ENCODE measurements around the gene CCSER1. TPM values are rescaled to one million over a fixed set of nuclear protein-coding genes. Genes with fewer than 3 reads are reported as not detected.

The CCSER1 gene
- total and polyA plus RNA-seq, 4 donors = 0.18 to 2.3 (median 1.2) TPM

- WGBS = 79% methylated on average over 5 of the region's 5 CpGs
- DNase-seq (ENCODE audit: low spot score) = no peak
- Histone ChIP-seq H3K36me3 (ENCODE audit: control insufficient read depth in 4 of 4, insufficient read depth in 3 of 4, low read depth in 1 of 4, low read length in 3 of 4) (no peaks in the 10 kb centered on the region), H3K9me3 (ENCODE audit: control insufficient read depth in 4 of 4, low read length in 3 of 4) (no peaks in the 10 kb centered on the region), H3K27ac (ENCODE audit: low read depth in 1 of 2, low read length in 2 of 2) (no peak overlapping the region), H3K4me1 (ENCODE audit: control insufficient read depth in 4 of 4, insufficient read depth in 4 of 4, low read length in 3 of 4) (no peaks in the 10 kb centered on the region), H3K27me3 (ENCODE audit: control insufficient read depth in 4 of 4, insufficient read depth in 4 of 4, low read length in 3 of 4) (peaks cover 0 to 7% (median 0%) of the 10 kb centered on the region in 4 donors), H3K4me3 (ENCODE audit: low read depth in 1 of 3, low read length in 3 of 3) (no peak overlapping the region), H3K9ac (ENCODE audit: low read depth in 1 of 2, low read length in 2 of 2) (no peak overlapping the region)
- no peak for TF ChIP-seq JUND (IDR thresholded peaks at IDR 0.05)
Measured at GRCh38 chr4:91611782-91612181, 1484.6 kb downstream of the CCSER1 start.

GRCh38 chr4:91620952-91621351 is 1493.8 kb downstream of the CCSER1 start:
- DNase-seq (ENCODE audit: low spot score) = no peak
- H3K9ac ChIP-seq (ENCODE audit: low read depth in 1 of 2, low read length in 2 of 2) = no peak overlapping the region
- 79% methylated on average over 1 of the region's 1 CpG for WGBS
- H3K4me1 ChIP-seq (ENCODE audit: control insufficient read depth in 4 of 4, insufficient read depth in 4 of 4, low read length in 3 of 4) = no peaks in the 10 kb centered on the region
- no peak overlapping the region for H3K27ac ChIP-seq (ENCODE audit: low read depth in 1 of 2, low read length in 2 of 2)
- H3K9me3 ChIP-seq (ENCODE audit: control insufficient read depth in 4 of 4, low read length in 3 of 4) = no peaks in the 10 kb centered on the region
- H3K36me3 ChIP-seq (ENCODE audit: control insufficient read depth in 4 of 4, insufficient read depth in 3 of 4, low read depth in 1 of 4, low read length in 3 of 4) = no peaks in the 10 kb centered on the region
- no peaks in the 10 kb centered on the region for H3K27me3 ChIP-seq (ENCODE audit: control insufficient read depth in 4 of 4, insufficient read depth in 4 of 4, low read length in 3 of 4)
- H3K4me3 ChIP-seq (ENCODE audit: low read depth in 1 of 3, low read length in 3 of 3) = no peak overlapping the region
- TF ChIP-seq YY1 (IDR thresholded peaks at IDR 0.05) (no peak), ATF3 (IDR thresholded peaks at IDR 0.05) (no peak), GABPA (IDR thresholded peaks at IDR 0.05 in 1 of 2, conservative IDR thresholded peaks at IDR 0.05 in 1 of 2) (no peak), RXRA (IDR thresholded peaks at IDR 0.05) (no peak), CTCF (IDR thresholded peaks at IDR 0.05; ENCODE audit: low read depth, low read length, missing input control) (no peak), NR2F2 (IDR thresholded peaks at IDR 0.05) (no peak), SP1 (IDR thresholded peaks at IDR 0.05) (no peak), FOXA1 (IDR thresholded peaks at IDR 0.05) (no peak), MAX (IDR thresholded peaks at IDR 0.05) (no peak), TAF1 (conservative IDR thresholded peaks at IDR 0.05) (no peak), ZBTB33 (IDR thresholded peaks at IDR 0.05) (no peak), EGR1 (IDR thresholded peaks at IDR 0.05; ENCODE audit: low read depth in 2 of 2) (no peak)

GRCh38 chr4:91621446-91621845 is 1494.3 kb downstream of the CCSER1 start:
- WGBS = 62% methylated on average over 1 of the region's 1 CpG
- Histone ChIP-seq H3K27me3 (ENCODE audit: control insufficient read depth in 4 of 4, insufficient read depth in 4 of 4, low read length in 3 of 4) (no peaks in the 10 kb centered on the region), H3K9ac (ENCODE audit: low read depth in 1 of 2, low read length in 2 of 2) (no peak overlapping the region), H3K4me3 (ENCODE audit: low read depth in 1 of 3, low read length in 3 of 3) (no peak overlapping the region), H3K4me1 (ENCODE audit: control insufficient read depth in 4 of 4, insufficient read depth in 4 of 4, low read length in 3 of 4) (no peaks in the 10 kb centered on the region), H3K27ac (ENCODE audit: low read depth in 1 of 2, low read length in 2 of 2) (no peak overlapping the region), H3K36me3 (ENCODE audit: control insufficient read depth in 4 of 4, insufficient read depth in 3 of 4, low read depth in 1 of 4, low read length in 3 of 4) (no peaks in the 10 kb centered on the region), H3K9me3 (ENCODE audit: control insufficient read depth in 4 of 4, low read length in 3 of 4) (no peaks in the 10 kb centered on the region)
- TF ChIP-seq EGR1 (IDR thresholded peaks at IDR 0.05; ENCODE audit: low read depth in 2 of 2) (no peak), ZBTB33 (IDR thresholded peaks at IDR 0.05) (no peak), RAD21 (IDR thresholded peaks at IDR 0.05) (no peak), MAX (IDR thresholded peaks at IDR 0.05) (no peak), FOXA2 (IDR thresholded peaks at IDR 0.05) (no peak), CTCF (IDR thresholded peaks at IDR 0.05; ENCODE audit: low read depth, low read length, missing input control) (no peak), NR2F2 (IDR thresholded peaks at IDR 0.05) (no peak)
- DNase-seq (ENCODE audit: low spot score) = no peak

Measured in liver (tissue), 9 donors.